Left ventricle myocardium superior (tissue), 1 donor: ENCODE measurements around the gene LMX1B. TPM values are rescaled to one million over a fixed set of nuclear protein-coding genes. Genes with fewer than 3 reads are reported as not detected.

Experiments
- total RNA-seq: library from RNA; stranded (reverse); fragmentation: NEBNext Ultra II Directional; extraction: Animal tissue kit (Norgen Biotek cat#: 25700); gene quantifications from one replicate; pipeline ENCODE4 v1.2.1, GENCODE V29; 2021
- donor health status: DM: no; HTN: yes; CAD: no; lungs with severe emphysema.

LMX1B gene
- total RNA-seq, 1 donor from 2014 or later: 0.74 TPM

Other genes with a start within 250 kb of the LMX1B start
- gene ZBTB43, start 191.1 kb downstream of the LMX1B start, total RNA-seq: 36.6 TPM
- gene ZBTB34, start 246.7 kb downstream of the LMX1B start, total RNA-seq: 5.3 TPM